ENCODE data around the gene DDA1. TPM values are rescaled to one million over a fixed set of nuclear protein-coding genes. Genes with fewer than 3 reads are reported as not detected.

Gene DDA1
- 10 to 100 TPM; 37.2 to 37.5 TPM for total RNA-seq

DNA sequence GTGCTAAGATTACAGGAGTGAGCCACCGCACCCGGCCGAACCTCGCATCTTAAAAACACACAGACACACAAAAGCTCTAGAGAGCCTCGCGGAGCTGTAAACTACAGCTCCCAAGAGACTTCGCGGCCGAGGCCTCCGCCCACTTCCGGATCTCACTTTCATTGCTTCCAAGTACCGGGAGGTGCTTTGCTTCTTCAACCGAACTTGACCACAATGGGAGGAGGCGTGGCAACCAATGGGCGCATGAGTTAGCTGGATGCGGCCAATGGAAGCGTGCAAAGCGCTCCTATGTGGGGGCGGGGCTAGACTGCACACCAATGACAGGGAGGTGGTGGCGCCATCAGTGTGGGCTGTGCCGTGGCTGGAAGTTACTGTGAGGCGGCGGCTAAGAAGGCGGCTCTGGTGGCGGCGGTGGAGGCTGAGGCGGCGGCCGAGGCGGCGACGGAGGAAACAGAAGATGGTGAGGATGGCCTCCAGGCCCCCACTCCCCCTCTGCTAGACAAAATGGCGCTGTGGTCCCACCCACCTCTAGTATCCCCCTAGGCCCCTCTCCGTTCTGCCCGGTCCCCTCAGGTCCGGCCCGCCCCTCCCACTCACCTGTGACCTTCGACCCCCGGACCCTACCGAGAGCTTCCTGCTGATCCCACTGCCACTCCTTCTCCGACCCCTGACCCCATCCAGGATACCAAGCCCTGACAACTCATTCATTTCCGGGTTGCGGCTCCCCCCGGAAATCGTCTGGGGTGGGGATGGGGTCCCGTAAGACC is at the start of gene DDA1:
DDA1 (plus strand) TSS at position 366 of the 767 bp plus-strand sequence; CDS start at position 458, 92 bp downstream.
- ChIA-PET CTCF (interaction anchor here (0.6 to 1.5 kb wide), 16 partner anchors 17 to 1481 kb away, joined by 3 to 11 read pairs (median 4); partner anchors contain the start of genes ANKLE1, ANO8 and BABAM1), POLR2A (interaction anchor here (0.8 to 2.5 kb wide), 5 partner anchors 12 to 110 kb away, joined by 3 to 15 read pairs (median 4); partner anchors contain the start of genes ANO8 and MVB12A)
- peak; percentile 100 for DNase-seq
- no peaks in the 10 kb centered on the region for H3K9me3 Mint-ChIP-seq
- peaks cover 54% of the 10 kb centered on the region for H3K4me1 Mint-ChIP-seq (ENCODE audit: low read depth)
- peak within 1 kb of the TSS; percentile 98 for H3K4me3 Mint-ChIP-seq
- H3K27me3 Mint-ChIP-seq: no peaks in the 10 kb centered on the region
- peaks cover 4% of the 10 kb centered on the region for H3K36me3 Mint-ChIP-seq
- intact Hi-C loops (cut with micrococcal nuclease): loop anchor here (1.0 to 5.0 kb wide), 5 partner anchors 25 to 203 kb away; partner anchors contain the start of genes ANO8, BABAM1, BST2 and OCEL1
- peak within 1 kb of the TSS; percentile 88 for H3K27ac Mint-ChIP-seq

GRCh38 chr19:17259934-17260333 is 49.4 kb upstream of the DDA1 start:
- H3K9me3 Mint-ChIP-seq: no peaks in the 10 kb centered on the region
- H3K36me3 Mint-ChIP-seq: no peaks in the 10 kb centered on the region
- POLR2A ChIA-PET: interaction anchor here (0.6 kb wide), 1 partner anchor 17 kb away, joined by 3 read pairs; no protein-coding TSS in a partner anchor

DNA sequence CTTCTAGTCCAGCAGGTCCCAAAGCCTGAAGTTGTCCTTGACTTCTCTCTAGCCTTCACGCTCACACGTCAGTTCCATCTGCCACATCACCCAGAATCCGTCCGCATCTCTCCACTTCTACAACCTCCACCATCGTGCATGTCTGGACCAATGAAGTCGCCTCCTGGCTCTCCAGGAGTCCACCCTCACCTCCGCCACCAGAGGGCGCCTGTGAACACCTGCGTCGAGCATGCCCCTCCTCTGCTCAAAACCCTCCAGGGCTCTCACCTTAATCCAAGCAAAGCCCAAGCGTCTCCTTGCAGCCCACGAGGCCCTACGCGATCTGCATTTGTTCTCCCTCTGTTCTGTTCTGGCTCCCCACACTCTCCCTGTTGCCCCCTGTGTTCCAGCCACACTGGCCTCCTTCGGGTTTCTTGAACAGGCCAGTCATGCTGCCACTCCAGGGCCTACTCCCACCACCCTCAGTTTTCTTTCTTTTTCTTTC is 48.5 kb upstream of the DDA1 start:
- peaks cover 9% of the 10 kb centered on the region for H3K4me1 Mint-ChIP-seq (ENCODE audit: low read depth)
- intact Hi-C loops (cut with micrococcal nuclease): loop anchor here (1.0 kb wide), 1 partner anchor 21 kb away; no protein-coding TSS in a partner anchor

More at GRCh38 chr19:17259934-17260333, 49.4 kb upstream of the DDA1 start:
- Mint-ChIP-seq H3K27me3 (no peaks in the 10 kb centered on the region), H3K4me3 (no peak overlapping the region), H3K4me1 (ENCODE audit: low read depth) (peaks cover 8% of the 10 kb centered on the region), H3K27ac (no peak overlapping the region)
- DNase-seq: no peak
- intact Hi-C loops (cut with micrococcal nuclease): no loop called here
- CTCF ChIA-PET: interaction anchor here (0.7 to 5.5 kb wide), 18 partner anchors 9 to 362 kb away, joined by 3 to 85 read pairs (median 4); partner anchors contain the start of genes ANKLE1, MRPL34 and OCEL1

DNA sequence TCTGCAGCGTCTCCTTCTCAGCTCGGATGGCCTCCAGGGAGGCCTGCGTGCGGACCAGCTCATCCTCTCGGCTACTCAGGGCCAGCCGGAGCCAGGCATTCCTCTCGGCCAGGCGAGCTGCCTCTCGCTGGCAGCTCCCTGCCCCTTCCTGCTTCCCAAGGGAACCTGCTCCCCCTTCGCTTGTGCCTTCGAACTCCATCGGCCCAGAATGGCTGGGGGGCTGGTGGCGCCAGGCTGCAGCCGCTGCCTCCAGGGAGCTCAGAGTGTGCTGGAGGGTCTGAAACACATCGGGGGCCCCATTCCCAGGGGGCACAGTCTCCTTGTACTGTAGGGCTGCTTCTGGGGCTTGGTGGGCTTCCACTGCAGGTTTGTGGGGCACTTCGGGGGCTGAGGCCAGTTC is 46.8 kb upstream of the DDA1 start:
- H3K4me1 Mint-ChIP-seq (ENCODE audit: low read depth): peaks cover 17% of the 10 kb centered on the region
- ChIA-PET CTCF (interaction anchor here (0.6 to 5.5 kb wide), 3 partner anchors 19 to 47 kb away, joined by 3 to 85 read pairs (median 12); partner anchors contain the start of gene ANKLE1), POLR2A (no interaction called here)
- peaks cover 3% of the 10 kb centered on the region for H3K36me3 Mint-ChIP-seq
- H3K9me3 Mint-ChIP-seq: no peaks in the 10 kb centered on the region
- no peak overlapping the region for H3K4me3 Mint-ChIP-seq
- no peak for DNase-seq
- H3K27me3 Mint-ChIP-seq: peaks cover 2% of the 10 kb centered on the region
- intact Hi-C loops (cut with micrococcal nuclease): no loop called here
- H3K27ac Mint-ChIP-seq: no peak overlapping the region

More for the DNA sequence above, 48.5 kb upstream of the DDA1 start:
- Mint-ChIP-seq H3K36me3 (no peaks in the 10 kb centered on the region), H3K27me3 (no peaks in the 10 kb centered on the region), H3K9me3 (no peaks in the 10 kb centered on the region), H3K27ac (no peak overlapping the region), H3K4me3 (no peak overlapping the region)
- CTCF ChIA-PET: interaction anchor here (0.6 to 5.5 kb wide), 19 partner anchors 10 to 595 kb away, joined by 3 to 85 read pairs (median 4); partner anchors contain the start of genes ANKLE1, MRPL34 and OCEL1
- POLR2A ChIA-PET: interaction anchor here (0.6 kb wide), 1 partner anchor 18 kb away, joined by 3 read pairs; no protein-coding TSS in a partner anchor
- DNase-seq: peak; percentile 95

DNA sequence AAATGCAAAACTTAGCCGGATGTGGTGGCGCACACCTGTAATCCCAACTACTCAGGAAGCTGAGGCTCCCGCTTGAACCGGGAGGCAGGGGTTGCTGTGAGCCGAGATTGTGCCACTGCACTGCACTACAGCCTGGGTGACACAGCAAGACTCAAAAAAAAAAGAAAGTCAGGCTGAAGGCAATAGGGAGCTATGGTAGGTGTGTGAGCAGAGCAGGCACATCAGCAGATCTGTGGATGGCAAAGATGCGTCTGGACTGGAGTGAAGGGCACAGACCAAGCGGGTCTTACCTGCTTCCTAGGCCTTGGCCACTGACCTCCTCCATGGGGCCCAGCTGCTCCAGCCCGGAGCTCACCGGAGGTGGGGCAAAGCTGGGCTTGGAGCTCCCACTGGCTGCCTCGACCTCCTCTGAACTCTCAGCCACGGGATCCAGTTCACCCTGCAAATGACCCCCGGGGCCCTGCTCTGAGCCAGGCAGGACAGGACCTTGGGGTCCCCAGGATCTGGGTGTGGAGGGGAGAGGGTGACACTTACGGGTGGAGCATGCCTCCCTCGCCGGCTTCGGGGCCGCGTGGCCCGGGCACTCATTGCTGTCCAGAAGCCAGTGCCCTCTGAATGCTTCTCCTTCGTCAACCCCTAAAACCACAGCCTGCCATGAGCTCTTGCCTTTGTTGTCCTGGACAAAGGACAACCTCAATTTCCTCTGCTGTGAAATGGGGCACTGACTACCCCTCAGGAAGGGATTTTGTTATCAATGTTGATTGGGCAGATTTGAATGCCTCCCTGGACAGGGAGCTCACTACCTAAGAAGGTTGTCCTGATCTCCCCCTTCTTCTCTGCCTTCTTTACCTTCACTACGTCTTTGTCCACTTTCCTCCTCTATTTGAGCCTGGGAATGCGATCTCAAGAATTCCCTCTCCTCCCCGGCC is 45.4 kb upstream of the DDA1 start:
- H3K27me3 Mint-ChIP-seq: peaks cover 2% of the 10 kb centered on the region
- H3K9me3 Mint-ChIP-seq: no peaks in the 10 kb centered on the region
- intact Hi-C loops (cut with micrococcal nuclease): no loop called here
- peaks cover 25% of the 10 kb centered on the region for H3K4me1 Mint-ChIP-seq (ENCODE audit: low read depth)
- peaks cover 3% of the 10 kb centered on the region for H3K36me3 Mint-ChIP-seq
- ChIA-PET POLR2A (interaction anchor here (0.6 kb wide), 1 partner anchor 16 kb away, joined by 3 read pairs; no protein-coding TSS in a partner anchor), CTCF (interaction anchor here (0.6 to 2.1 kb wide), 6 partner anchors 8 to 198 kb away, joined by 3 to 12 read pairs (median 5); partner anchors contain the start of gene ANKLE1)
- peak overlapping the region; percentile 12 for H3K27ac Mint-ChIP-seq
- DNase-seq: no peak
- no peak overlapping the region for H3K4me3 Mint-ChIP-seq

- ChIA-PET POLR2A (interaction anchor here (0.6 to 1.1 kb wide), 2 partner anchors 15 to 17 kb away, joined by 3 read pairs; partner anchors contain the start of gene ANKLE1), CTCF (interaction anchor here (0.5 to 2.1 kb wide), 6 partner anchors 8 to 199 kb away, joined by 3 to 12 read pairs (median 4); partner anchors contain the start of genes ANKLE1 and MRPL34)
- H3K36me3 Mint-ChIP-seq: peaks cover 3% of the 10 kb centered on the region
- peaks cover 2% of the 10 kb centered on the region for H3K27me3 Mint-ChIP-seq
- H3K9me3 Mint-ChIP-seq: no peaks in the 10 kb centered on the region
- H3K27ac Mint-ChIP-seq: peak within 1 kb of the TSS; percentile 12
- no peak within 1 kb of the TSS for H3K4me3 Mint-ChIP-seq
- intact Hi-C loops (cut with micrococcal nuclease): no loop called here
- DNase-seq: no peak
- H3K4me1 Mint-ChIP-seq (ENCODE audit: low read depth): peaks cover 25% of the 10 kb centered on the region
Observed at GRCh38 chr19:17264641-17264979, 44.8 kb upstream of the DDA1 start, which contains the start of gene USHBP1. TSS of gene USHBP1 (minus strand) at chr19:17264745. CDS start at chr19:17264299, 446 bp downstream.

- peaks cover 22% of the 10 kb centered on the region for H3K4me1 Mint-ChIP-seq (ENCODE audit: low read depth)
- no peak overlapping the region for H3K4me3 Mint-ChIP-seq
- no peaks in the 10 kb centered on the region for H3K9me3 Mint-ChIP-seq
- H3K36me3 Mint-ChIP-seq: peaks cover 7% of the 10 kb centered on the region
- no peak overlapping the region for H3K27ac Mint-ChIP-seq
- intact Hi-C loops (cut with micrococcal nuclease): loop anchor here (2.0 kb wide), 1 partner anchor 39 kb away; the partner anchor contains the start of gene OCEL1
- CTCF ChIA-PET: interaction anchor here (0.6 to 1.6 kb wide), 5 partner anchors 8 to 501 kb away, joined by 3 to 20 read pairs (median 3); partner anchors contain the start of gene ANKLE1
- POLR2A ChIA-PET: interaction anchor here (1.1 to 2.5 kb wide), 4 partner anchors 15 to 51 kb away, joined by 3 to 13 read pairs (median 6); partner anchors contain the start of genes ANKLE1 and USE1
- peaks cover 2% of the 10 kb centered on the region for H3K27me3 Mint-ChIP-seq
- DNase-seq: no peak
Observed at GRCh38 chr19:17266026-17266425, 43.3 kb upstream of the DDA1 start.

DNA sequence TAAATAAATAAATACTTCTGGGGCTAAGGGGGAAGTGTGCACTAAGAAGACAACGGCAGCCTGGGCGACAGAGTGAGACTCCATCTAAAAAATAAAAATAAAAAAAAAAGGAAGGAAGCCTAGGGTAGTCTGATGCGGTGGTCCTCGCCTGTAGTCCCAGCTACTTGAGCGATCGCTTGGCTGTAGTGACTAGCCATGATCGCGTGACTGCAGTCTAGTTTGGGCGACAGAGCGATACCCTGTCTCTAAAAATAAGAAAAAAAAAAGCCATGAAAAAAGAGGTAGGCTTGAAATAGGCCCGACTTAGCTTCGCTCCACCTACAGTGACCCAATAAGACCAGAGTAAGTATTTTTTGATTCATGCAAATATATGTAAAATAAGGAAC is 42.8 kb upstream of the DDA1 start:
- peaks cover 21% of the 10 kb centered on the region for H3K4me1 Mint-ChIP-seq (ENCODE audit: low read depth)
- POLR2A ChIA-PET: interaction anchor here (0.6 to 2.5 kb wide), 7 partner anchors 8 to 51 kb away, joined by 3 to 13 read pairs (median 4); partner anchors contain the start of genes ANKLE1 and USE1
- peak overlapping the region; percentile 91 for H3K27ac Mint-ChIP-seq
- CTCF ChIA-PET: interaction anchor here (0.7 to 1.9 kb wide), 9 partner anchors 9 to 120 kb away, joined by 3 to 20 read pairs (median 4); partner anchors contain the start of genes ANKLE1 and DDA1
- intact Hi-C loops (cut with micrococcal nuclease): loop anchor here (2.0 kb wide), 1 partner anchor 40 kb away; the partner anchor contains the start of gene OCEL1
- no peak for DNase-seq
- H3K36me3 Mint-ChIP-seq: peaks cover 12% of the 10 kb centered on the region
- H3K4me3 Mint-ChIP-seq: peak overlapping the region; percentile 90
- H3K9me3 Mint-ChIP-seq: no peaks in the 10 kb centered on the region
- peaks cover 2% of the 10 kb centered on the region for H3K27me3 Mint-ChIP-seq

GRCh38 chr19:17266975-17267788 is 42.2 kb upstream of the DDA1 start, which contains the start of gene BABAM1:
TSS of gene BABAM1 (plus strand) at chr19:17267443. CDS start at chr19:17268807, 1,364 bp downstream.
- CTCF ChIA-PET: interaction anchor here (0.7 to 1.9 kb wide), 11 partner anchors 9 to 119 kb away, joined by 3 to 20 read pairs (median 4); partner anchors contain the start of genes ANKLE1 and DDA1
- peak within 1 kb of the TSS; percentile 90 for H3K4me3 Mint-ChIP-seq
- intact Hi-C loops (cut with micrococcal nuclease): loop anchor here (1.0 to 2.0 kb wide), 3 partner anchors 38 to 42 kb away; partner anchors contain the start of genes DDA1, MRPL34 and OCEL1

GRCh38 chr19:17268754-17269153 is 40.6 kb upstream of the DDA1 start:
- CTCF ChIA-PET: interaction anchor here (1.3 kb wide), 1 partner anchor 13 kb away, joined by 4 read pairs; no protein-coding TSS in a partner anchor
- peaks cover 12% of the 10 kb centered on the region for H3K36me3 Mint-ChIP-seq
- H3K4me3 Mint-ChIP-seq: peak overlapping the region; percentile 90
- peaks cover 2% of the 10 kb centered on the region for H3K27me3 Mint-ChIP-seq
- intact Hi-C loops (cut with micrococcal nuclease): no loop called here
- H3K4me1 Mint-ChIP-seq (ENCODE audit: low read depth): peaks cover 21% of the 10 kb centered on the region
- no peak overlapping the region for H3K27ac Mint-ChIP-seq
- DNase-seq: no peak
- H3K9me3 Mint-ChIP-seq: no peaks in the 10 kb centered on the region
- POLR2A ChIA-PET: interaction anchor here (2.5 kb wide), 1 partner anchor 12 kb away, joined by 13 read pairs; the partner anchor contains the start of gene ANKLE1

More at GRCh38 chr19:17266975-17267788, 42.2 kb upstream of the DDA1 start, which contains the start of gene BABAM1:
- Mint-ChIP-seq H3K36me3 (peaks cover 12% of the 10 kb centered on the region), H3K4me1 (ENCODE audit: low read depth) (peaks cover 21% of the 10 kb centered on the region), H3K9me3 (no peaks in the 10 kb centered on the region), H3K27ac (peak within 1 kb of the TSS; percentile 91), H3K27me3 (peaks cover 2% of the 10 kb centered on the region)
- peak; percentile 97 for DNase-seq
- POLR2A ChIA-PET: interaction anchor here (0.6 to 2.5 kb wide), 8 partner anchors 8 to 52 kb away, joined by 3 to 13 read pairs (median 4); partner anchors contain the start of genes ANKLE1, OCEL1 and USE1
